BE2C (cell line): ENCODE results near the gene CHDH.

Source experiments
- DNase-seq: peaks from one replicate; pipeline ENCODE4 v3.0.0-alpha.2; 2020
- H3K27me3 ChIP-seq: fragments of 250-450 bp; sonication (Bioruptor Pico); 2 replicates; pipeline ENCODE4 v1.5.1; 2020; ENCODE audit warnings: mild to moderate bottlenecking
- H3K36me3 ChIP-seq: fragments of 250-450 bp; sonication (Bioruptor Pico); 2 replicates; pipeline ENCODE4 v1.5.1; 2020; ENCODE audit warnings: mild to moderate bottlenecking
- H3K4me1 ChIP-seq: fragments of 250-450 bp; sonication (Bioruptor Pico); 2 replicates; pipeline ENCODE4 v1.5.1; 2020
- H3K4me3 ChIP-seq: 2 replicates; pipeline ENCODE4 v1.5.1; 2011; ENCODE audit warnings: low read depth, low read length
- H3K9me3 ChIP-seq: fragments of 250-450 bp; sonication (Bioruptor Pico); 2 replicates; pipeline ENCODE4 v1.5.1; 2020
- CTCF ChIP-seq: IDR thresholded peaks from 2 replicates; pipeline ENCODE4 v1.5.1; 2012; ENCODE audit warnings: mild to moderate bottlenecking, low read depth, low read length

Gene CHDH

GRCh38 chr3:53813229-53813628 lies 33.0 kb downstream of the CHDH start:
- Histone ChIP-seq H3K9me3 (no peaks in the 10 kb centered on the region), H3K36me3 (no peaks in the 10 kb centered on the region), H3K4me1 (no peaks in the 10 kb centered on the region), H3K27me3 (no peaks in the 10 kb centered on the region), H3K4me3 (no peak overlapping the region)
- no peak for DNase-seq
- no peak for TF ChIP-seq CTCF

GRCh38 chr3:53812434-53812833 lies 33.8 kb downstream of the CHDH start:
- no peaks in the 10 kb centered on the region for H3K9me3 ChIP-seq
- no peak for DNase-seq
- no peaks in the 10 kb centered on the region for H3K4me1 ChIP-seq
- no peaks in the 10 kb centered on the region for H3K27me3 ChIP-seq
- no peak for TF ChIP-seq CTCF
- no peaks in the 10 kb centered on the region for H3K36me3 ChIP-seq
- no peak overlapping the region for H3K4me3 ChIP-seq

GRCh38 chr3:53811143-53811927 lies 34.9 kb downstream of the CHDH start:
- Histone ChIP-seq H3K4me3 (no peak overlapping the region), H3K36me3 (no peaks in the 10 kb centered on the region), H3K4me1 (no peaks in the 10 kb centered on the region), H3K27me3 (no peaks in the 10 kb centered on the region), H3K9me3 (no peaks in the 10 kb centered on the region)
- no peak for DNase-seq
- no peak for TF ChIP-seq CTCF

- Histone ChIP-seq H3K36me3 (no peaks in the 10 kb centered on the region), H3K4me1 (no peaks in the 10 kb centered on the region), H3K9me3 (no peaks in the 10 kb centered on the region), H3K27me3 (no peaks in the 10 kb centered on the region), H3K4me3 (no peak overlapping the region)
- TF ChIP-seq CTCF: no peak
- no peak for DNase-seq
These were observed 36.3 kb downstream of the CHDH start for GRCh38 chr3:53809764-53810400.

GRCh38 chr3:53809267-53809666 lies 37.0 kb downstream of the CHDH start:
- H3K36me3 ChIP-seq: no peaks in the 10 kb centered on the region
- TF ChIP-seq CTCF: no peak
- no peak for DNase-seq
- no peaks in the 10 kb centered on the region for H3K9me3 ChIP-seq
- no peaks in the 10 kb centered on the region for H3K27me3 ChIP-seq
- no peak overlapping the region for H3K4me3 ChIP-seq
- no peaks in the 10 kb centered on the region for H3K4me1 ChIP-seq

- Histone ChIP-seq H3K27me3 (no peaks in the 10 kb centered on the region), H3K4me3 (no peak overlapping the region), H3K4me1 (no peaks in the 10 kb centered on the region), H3K9me3 (no peaks in the 10 kb centered on the region), H3K36me3 (no peaks in the 10 kb centered on the region)
- TF ChIP-seq CTCF: no peak
- DNase-seq: no peak
These were observed 37.7 kb downstream of the CHDH start for GRCh38 chr3:53808496-53808895.
